Measurements from ENCODE around the gene KDM4C. TPM values are rescaled to one million over a fixed set of nuclear protein-coding genes. Genes with fewer than 3 reads are reported as not detected.
A peak's percentile ranks its signal among the peaks of the same experiment; 100 is the strongest.

Gene KDM4C
- polyA plus RNA-seq, 1 donor (not counting 4 experiments of a cell fraction or from before 2014, with no cell fraction given) = 17.2 TPM

DNA sequence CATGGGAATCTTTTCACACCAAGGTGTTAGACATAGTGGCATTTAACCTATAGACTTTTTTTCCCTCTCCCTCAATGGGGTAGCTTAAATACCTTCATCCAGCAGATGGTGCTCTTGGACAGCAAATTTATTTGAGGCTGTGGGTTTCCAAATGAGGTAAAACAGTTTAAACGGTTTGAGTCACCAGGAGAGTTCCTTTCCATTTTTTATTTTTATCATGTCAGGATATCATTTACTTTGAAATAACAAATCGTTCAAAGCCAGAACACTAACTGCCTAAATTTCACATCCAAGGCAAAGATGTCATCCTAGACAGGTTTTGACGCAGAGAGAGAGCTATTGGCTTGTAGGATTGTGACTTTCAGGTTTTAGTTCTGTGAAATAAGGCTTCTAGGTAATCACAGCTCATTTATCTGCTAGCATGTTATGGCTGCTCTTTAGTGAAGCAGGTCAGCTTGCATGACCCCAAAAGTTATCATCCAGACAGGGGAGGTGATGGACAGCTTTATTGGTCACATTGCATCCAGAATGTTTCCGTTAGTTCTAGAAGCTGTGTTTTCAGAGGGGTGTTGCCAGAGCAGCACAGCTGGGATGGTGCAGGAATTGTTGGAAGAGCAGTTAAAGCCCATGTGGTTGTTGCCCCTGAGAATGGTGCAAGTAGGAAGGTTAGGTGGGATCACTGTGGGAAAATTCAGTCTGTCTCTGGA is 69.8 kb downstream of the KDM4C start:
- DNase-seq (ENCODE audit: low read depth, low spot score) (no peak), FAIRE-seq (no peak)
- TF ChIP-seq, protein P1, sequence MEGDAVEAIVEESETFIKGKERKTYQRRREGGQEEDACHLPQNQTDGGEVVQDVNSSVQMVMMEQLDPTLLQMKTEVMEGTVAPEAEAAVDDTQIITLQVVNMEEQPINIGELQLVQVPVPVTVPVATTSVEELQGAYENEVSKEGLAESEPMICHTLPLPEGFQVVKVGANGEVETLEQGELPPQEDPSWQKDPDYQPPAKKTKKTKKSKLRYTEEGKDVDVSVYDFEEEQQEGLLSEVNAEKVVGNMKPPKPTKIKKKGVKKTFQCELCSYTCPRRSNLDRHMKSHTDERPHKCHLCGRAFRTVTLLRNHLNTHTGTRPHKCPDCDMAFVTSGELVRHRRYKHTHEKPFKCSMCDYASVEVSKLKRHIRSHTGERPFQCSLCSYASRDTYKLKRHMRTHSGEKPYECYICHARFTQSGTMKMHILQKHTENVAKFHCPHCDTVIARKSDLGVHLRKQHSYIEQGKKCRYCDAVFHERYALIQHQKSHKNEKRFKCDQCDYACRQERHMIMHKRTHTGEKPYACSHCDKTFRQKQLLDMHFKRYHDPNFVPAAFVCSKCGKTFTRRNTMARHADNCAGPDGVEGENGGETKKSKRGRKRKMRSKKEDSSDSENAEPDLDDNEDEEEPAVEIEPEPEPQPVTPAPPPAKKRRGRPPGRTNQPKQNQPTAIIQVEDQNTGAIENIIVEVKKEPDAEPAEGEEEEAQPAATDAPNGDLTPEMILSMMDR (optimal IDR thresholded peaks at IDR 0.05 in 1 of 3, IDR thresholded peaks at IDR 0.05 in 1 of 3, conservative IDR thresholded peaks at IDR 0.05 in 1 of 3; ENCODE audit: extremely low read depth in 1 of 3, insufficient read depth in 2 of 3, low read length in 3 of 3) = peak in 2 of 3 experiments; percentile 40 to 52
- no peak for TF ChIP-seq EZH2 (IDR thresholded peaks at IDR 0.05; ENCODE audit: low read length)
- Histone ChIP-seq H3K9me1 (ENCODE audit: control insufficient read depth, extremely low read depth, insufficient read depth, low read length) (no peaks in the 10 kb centered on the region), H4K20me1 (ENCODE audit: control insufficient read depth, extremely low read depth, insufficient read depth, low read length) (no peaks in the 10 kb centered on the region), H3K4me1 (ENCODE audit: control insufficient read depth, extremely low read depth, insufficient read depth, low read length) (no peaks in the 10 kb centered on the region), H3K36me3 (ENCODE audit: control insufficient read depth in 2 of 2, extremely low read depth in 1 of 2, insufficient read depth in 2 of 2, low read length in 2 of 2) (peaks cover 0 to 5% of the 10 kb centered on the region in 2 experiments), H3K27me3 (ENCODE audit: control insufficient read depth, extremely low read depth, insufficient read depth, low read length) (no peaks in the 10 kb centered on the region), H3K4me3 (ENCODE audit: control insufficient read depth in 2 of 3, extremely low read depth in 1 of 3, insufficient read depth in 2 of 3, low read depth in 1 of 3, low read length in 3 of 3) (no peak overlapping the region), H2AFZ (ENCODE audit: control insufficient read depth, low read length) (no peak overlapping the region), H3K27ac (ENCODE audit: control insufficient read depth, insufficient read depth, low read length) (no peak overlapping the region), H3K9ac (ENCODE audit: control insufficient read depth, extremely low read depth, insufficient read depth, low read length) (no peak overlapping the region), H3K9me3 (ENCODE audit: control insufficient read depth, low read depth, low read length) (no peaks in the 10 kb centered on the region), H3K4me2 (ENCODE audit: control insufficient read depth, extremely low read depth, insufficient read depth, low read depth, low read length) (no peak overlapping the region), H3K79me2 (ENCODE audit: control insufficient read depth, insufficient read depth, low read length) (no peaks in the 10 kb centered on the region)
- dilution Hi-C loops (cut with MboI; ENCODE audit: extremely low pct_ligation_motif_present, low sequenced_read_pairs) = no loop called here

DNA sequence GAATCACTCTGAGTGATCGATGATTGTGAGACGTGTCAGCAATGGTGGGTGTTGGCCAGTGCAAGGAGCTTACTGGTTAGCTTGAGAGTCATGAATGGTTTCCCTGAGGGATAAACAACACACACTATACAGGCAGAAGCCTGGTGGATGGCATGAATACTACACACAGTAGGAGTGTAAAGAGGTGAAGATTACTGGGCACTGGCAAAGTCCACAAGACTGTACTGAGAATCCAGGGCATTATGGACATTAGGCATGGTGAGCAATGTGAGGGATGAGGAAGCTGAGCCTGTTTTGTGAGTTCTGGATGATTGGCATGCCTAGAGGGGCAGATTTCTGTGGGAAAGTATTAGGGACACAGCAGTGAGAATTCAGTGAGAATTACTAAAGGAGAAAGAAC is 71.3 kb downstream of the KDM4C start:
- no peak overlapping the region for H3K4me3 ChIP-seq (ENCODE audit: control insufficient read depth in 2 of 3, extremely low read depth in 1 of 3, insufficient read depth in 2 of 3, low read depth in 1 of 3, low read length in 3 of 3)
- DNase-seq (ENCODE audit: low read depth, low spot score) = no peak
- dilution Hi-C loops (cut with MboI; ENCODE audit: extremely low pct_ligation_motif_present, low sequenced_read_pairs) = no loop called here
- H2AFZ ChIP-seq (ENCODE audit: control insufficient read depth, low read length) = no peak overlapping the region
- no peak overlapping the region for H3K27ac ChIP-seq (ENCODE audit: control insufficient read depth, insufficient read depth, low read length)
- H3K27me3 ChIP-seq (ENCODE audit: control insufficient read depth, extremely low read depth, insufficient read depth, low read length) = no peaks in the 10 kb centered on the region
- no peaks in the 10 kb centered on the region for H3K79me2 ChIP-seq (ENCODE audit: control insufficient read depth, insufficient read depth, low read length)
- no peak overlapping the region for H3K4me2 ChIP-seq (ENCODE audit: control insufficient read depth, extremely low read depth, insufficient read depth, low read depth, low read length)
- FAIRE-seq = no peak
- TF ChIP-seq, protein P1 (optimal IDR thresholded peaks at IDR 0.05 in 1 of 3, IDR thresholded peaks at IDR 0.05 in 1 of 3, conservative IDR thresholded peaks at IDR 0.05 in 1 of 3; ENCODE audit: extremely low read depth in 1 of 3, insufficient read depth in 2 of 3, low read length in 3 of 3) = peak in 2 of 3 experiments; percentile 22 to 42
- no peak for TF ChIP-seq EZH2 (IDR thresholded peaks at IDR 0.05; ENCODE audit: low read length)
- H3K9ac ChIP-seq (ENCODE audit: control insufficient read depth, extremely low read depth, insufficient read depth, low read length) = no peak overlapping the region
- no peaks in the 10 kb centered on the region for H4K20me1 ChIP-seq (ENCODE audit: control insufficient read depth, extremely low read depth, insufficient read depth, low read length)
- H3K36me3 ChIP-seq (ENCODE audit: control insufficient read depth in 2 of 2, extremely low read depth in 1 of 2, insufficient read depth in 2 of 2, low read length in 2 of 2) = no peaks in the 10 kb centered on the region
- no peaks in the 10 kb centered on the region for H3K4me1 ChIP-seq (ENCODE audit: control insufficient read depth, extremely low read depth, insufficient read depth, low read length)
- no peaks in the 10 kb centered on the region for H3K9me1 ChIP-seq (ENCODE audit: control insufficient read depth, extremely low read depth, insufficient read depth, low read length)
- no peaks in the 10 kb centered on the region for H3K9me3 ChIP-seq (ENCODE audit: control insufficient read depth, low read depth, low read length)
